ENCODE results near the gene SMIM3.
"Not testable (repeated sequence)": the region's sequence is repeated elsewhere in the genome, so short reads cannot be mapped to it uniquely, and the experiment has no call there.

Gene SMIM3

GRCh38 chr5:150836703-150837102 lies 58.1 kb downstream of the SMIM3 start:
- ATAC-seq = no peak
- TF ChIP-seq ZNF8 (CRISPR knock-in tag; IDR thresholded peaks at IDR 0.05) (no peak), CREB5 (CRISPR knock-in tag; IDR thresholded peaks at IDR 0.05; ENCODE audit: low read depth) (no peak), ZNF70 (CRISPR knock-in tag; IDR thresholded peaks at IDR 0.05) (no peak), BACH2 (CRISPR knock-in tag; IDR thresholded peaks at IDR 0.05; ENCODE audit: borderline replicate concordance) (no peak), RARB (CRISPR knock-in tag; IDR thresholded peaks at IDR 0.05) (no peak), ZNF565 (CRISPR knock-in tag; conservative IDR thresholded peaks at IDR 0.05; ENCODE audit: low read depth) (no peak), ZC3H10 (CRISPR knock-in tag; IDR thresholded peaks at IDR 0.05) (no peak), ARNTL (CRISPR knock-in tag; IDR thresholded peaks at IDR 0.05; ENCODE audit: borderline replicate concordance, low read depth) (no peak), GLIS3 (CRISPR knock-in tag; IDR thresholded peaks at IDR 0.05) (no peak), CSDC2 (CRISPR knock-in tag; IDR thresholded peaks at IDR 0.05) (no peak), TSHZ2 (CRISPR knock-in tag; IDR thresholded peaks at IDR 0.05) (no peak), TOX (CRISPR knock-in tag; IDR thresholded peaks at IDR 0.05; ENCODE audit: borderline replicate concordance) (no peak), ZFP30 (CRISPR knock-in tag; IDR thresholded peaks at IDR 0.05) (no peak), ESRRG (CRISPR knock-in tag; IDR thresholded peaks at IDR 0.05) (no peak), SNAI2 (CRISPR knock-in tag; IDR thresholded peaks at IDR 0.05) (no peak), ISL1 (CRISPR knock-in tag; IDR thresholded peaks at IDR 0.05) (no peak), ZFP3 (CRISPR knock-in tag; IDR thresholded peaks at IDR 0.05) (no peak)
- TF ChIP-seq, protein P1, sequence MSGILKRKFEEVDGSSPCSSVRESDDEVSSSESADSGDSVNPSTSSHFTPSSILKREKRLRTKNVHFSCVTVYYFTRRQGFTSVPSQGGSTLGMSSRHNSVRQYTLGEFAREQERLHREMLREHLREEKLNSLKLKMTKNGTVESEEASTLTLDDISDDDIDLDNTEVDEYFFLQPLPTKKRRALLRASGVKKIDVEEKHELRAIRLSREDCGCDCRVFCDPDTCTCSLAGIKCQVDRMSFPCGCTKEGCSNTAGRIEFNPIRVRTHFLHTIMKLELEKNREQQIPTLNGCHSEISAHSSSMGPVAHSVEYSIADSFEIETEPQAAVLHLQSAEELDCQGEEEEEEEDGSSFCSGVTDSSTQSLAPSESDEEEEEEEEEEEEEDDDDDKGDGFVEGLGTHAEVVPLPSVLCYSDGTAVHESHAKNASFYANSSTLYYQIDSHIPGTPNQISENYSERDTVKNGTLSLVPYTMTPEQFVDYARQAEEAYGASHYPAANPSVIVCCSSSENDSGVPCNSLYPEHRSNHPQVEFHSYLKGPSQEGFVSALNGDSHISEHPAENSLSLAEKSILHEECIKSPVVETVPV (CRISPR knock-in tag; IDR thresholded peaks at IDR 0.05) = no peak
- TF ChIP-seq, protein P2, sequence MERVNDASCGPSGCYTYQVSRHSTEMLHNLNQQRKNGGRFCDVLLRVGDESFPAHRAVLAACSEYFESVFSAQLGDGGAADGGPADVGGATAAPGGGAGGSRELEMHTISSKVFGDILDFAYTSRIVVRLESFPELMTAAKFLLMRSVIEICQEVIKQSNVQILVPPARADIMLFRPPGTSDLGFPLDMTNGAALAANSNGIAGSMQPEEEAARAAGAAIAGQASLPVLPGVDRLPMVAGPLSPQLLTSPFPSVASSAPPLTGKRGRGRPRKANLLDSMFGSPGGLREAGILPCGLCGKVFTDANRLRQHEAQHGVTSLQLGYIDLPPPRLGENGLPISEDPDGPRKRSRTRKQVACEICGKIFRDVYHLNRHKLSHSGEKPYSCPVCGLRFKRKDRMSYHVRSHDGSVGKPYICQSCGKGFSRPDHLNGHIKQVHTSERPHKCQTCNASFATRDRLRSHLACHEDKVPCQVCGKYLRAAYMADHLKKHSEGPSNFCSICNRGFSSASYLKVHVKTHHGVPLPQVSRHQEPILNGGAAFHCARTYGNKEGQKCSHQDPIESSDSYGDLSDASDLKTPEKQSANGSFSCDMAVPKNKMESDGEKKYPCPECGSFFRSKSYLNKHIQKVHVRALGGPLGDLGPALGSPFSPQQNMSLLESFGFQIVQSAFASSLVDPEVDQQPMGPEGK (CRISPR knock-in tag; IDR thresholded peaks at IDR 0.05; ENCODE audit: borderline replicate concordance) = no peak

- not testable (repeated sequence) for ATAC-seq
Measured at GRCh38 chr5:150845185-150845859, 66.8 kb downstream of the SMIM3 start.

DNA sequence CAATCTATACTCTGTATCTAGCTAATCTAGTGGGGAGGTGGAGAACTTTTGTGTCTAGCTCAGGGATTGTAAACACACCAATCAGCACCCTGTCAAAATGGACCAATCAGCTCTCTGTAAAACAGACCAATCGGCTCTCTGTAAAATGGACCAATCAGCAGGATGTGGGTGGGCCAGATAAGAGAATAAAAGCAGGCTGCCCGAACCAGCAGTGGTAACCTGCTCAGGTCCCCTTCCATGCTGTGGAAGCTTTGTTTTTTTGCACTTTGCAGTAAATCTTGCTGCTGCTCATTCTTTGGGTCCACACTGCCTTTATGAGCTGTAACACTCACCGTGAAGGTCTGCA lies 67.7 kb downstream of the SMIM3 start, which contains the start of gene IRGM:
IRGM (plus strand) TSS at position 214 of the 346 bp plus-strand sequence. CDS start 1,603 bp downstream, outside the sequence.
- ATAC-seq = not testable (repeated sequence)
